Stimulated activated CD4-positive, alpha-beta T cell treated with anti-CD3 and anti-CD28 coated beads, TNF-alpha, amount 100 ng/mL, for 24 hours (primary cell): ENCODE data around the gene FHOD3.

ENCODE experiments used
- DNase-seq, 3 experiments: peaks; one replicate each; pipeline ENCODE4 v3.0.0-alpha.2; 2020; ENCODE audit warnings: low read depth in 3 of 3

The FHOD3 gene

GRCh38 chr18:36661999-36662398 is 364.5 kb downstream of the FHOD3 start:
- no peak for DNase-seq

- DNase-seq = no peak
These were observed 365.8 kb downstream of the FHOD3 start for GRCh38 chr18:36663312-36663711.

- DNase-seq = no peak
These were observed 368.4 kb downstream of the FHOD3 start for GRCh38 chr18:36665952-36666351.

GRCh38 chr18:36667811-36668210 is 370.3 kb downstream of the FHOD3 start:
- DNase-seq = no peak

- no peak for DNase-seq
These were observed 370.8 kb downstream of the FHOD3 start for GRCh38 chr18:36668349-36668748.

GRCh38 chr18:36672437-36673344 is 375.2 kb downstream of the FHOD3 start:
- no peak for DNase-seq

GRCh38 chr18:36673452-36673851 is 375.9 kb downstream of the FHOD3 start:
- no peak for DNase-seq

GRCh38 chr18:36675076-36675475 is 377.6 kb downstream of the FHOD3 start:
- no peak for DNase-seq

- DNase-seq = no peak
These were observed 378.0 kb downstream of the FHOD3 start for GRCh38 chr18:36675542-36675941.

GRCh38 chr18:36676629-36677028 is 379.1 kb downstream of the FHOD3 start:
- DNase-seq = no peak

- no peak for DNase-seq
These were observed 382.5 kb downstream of the FHOD3 start for GRCh38 chr18:36680042-36680441.

- DNase-seq = no peak
These were observed 388.1 kb downstream of the FHOD3 start for GRCh38 chr18:36685580-36685979.

- peak in 2 of 3 experiments; percentile 6 to 46 for DNase-seq
These were observed 390.8 kb downstream of the FHOD3 start for GRCh38 chr18:36688020-36688965.

- DNase-seq = no peak
These were observed 394.9 kb downstream of the FHOD3 start for GRCh38 chr18:36692371-36692770.

- DNase-seq = no peak
These were observed 395.4 kb downstream of the FHOD3 start for GRCh38 chr18:36692921-36693332.

- DNase-seq = no peak
These were observed 396.6 kb downstream of the FHOD3 start for GRCh38 chr18:36693931-36694620.

- DNase-seq = no peak
These were observed 398.3 kb downstream of the FHOD3 start for GRCh38 chr18:36695806-36696205.

- DNase-seq = no peak
These were observed 400.4 kb downstream of the FHOD3 start for GRCh38 chr18:36697905-36698304.

GRCh38 chr18:36700955-36701354 is 403.4 kb downstream of the FHOD3 start:
- DNase-seq = no peak

- no peak for DNase-seq
These were observed 405.0 kb downstream of the FHOD3 start for GRCh38 chr18:36702401-36703013.

- DNase-seq = no peak
These were observed 406.6 kb downstream of the FHOD3 start for GRCh38 chr18:36704156-36704555.
